SHP77 (cell line): ENCODE measurements around the gene NUDC.
A peak's percentile ranks its signal among the peaks of the same experiment; 100 is the strongest.
"Not testable (repeated sequence)": the region's sequence is repeated elsewhere in the genome, so short reads cannot be mapped to it uniquely, and the experiment has no call there.

Experiments
- DNase-seq, 2 experiments: peaks; one replicate each; lab custom pipeline; 2025; lab: John Stamatoyannopoulos, UW

Gene NUDC

DNA sequence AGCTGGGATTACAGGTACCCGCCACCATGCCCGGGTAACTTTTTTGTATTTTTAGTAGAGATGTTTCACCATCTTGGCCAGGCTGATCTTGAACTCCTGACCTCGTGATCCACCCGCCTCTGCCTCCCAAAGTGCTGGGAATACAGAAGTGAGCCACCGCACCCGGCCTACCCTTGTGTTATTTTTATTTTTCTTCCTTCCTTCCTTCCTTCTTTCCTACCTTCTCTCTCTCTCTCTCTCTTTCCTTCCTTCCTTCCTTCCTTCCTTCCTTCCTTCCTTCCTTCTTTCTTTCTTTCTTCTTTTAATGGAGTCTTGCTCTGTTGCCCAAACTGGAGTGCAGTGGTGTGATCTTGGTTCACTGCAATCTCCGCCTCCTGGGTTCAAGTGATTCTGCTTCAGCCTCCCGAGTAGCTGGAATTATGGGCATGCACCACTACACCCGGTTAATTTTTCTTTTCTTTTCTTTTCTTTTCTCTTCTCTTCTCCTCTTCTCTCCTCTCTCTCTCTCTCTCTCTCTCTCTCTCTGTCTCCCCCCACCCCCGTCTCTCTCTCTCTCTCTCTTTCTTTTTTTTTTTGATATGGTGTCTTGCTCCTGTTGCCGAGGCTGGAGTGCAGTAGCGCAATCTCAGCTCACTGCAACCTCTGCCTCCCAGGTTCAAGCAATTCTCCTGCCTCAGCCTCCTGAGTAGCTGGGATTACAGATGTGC lies 68.0 kb downstream of the NUDC start:
- not testable (repeated sequence) for DNase-seq

DNA sequence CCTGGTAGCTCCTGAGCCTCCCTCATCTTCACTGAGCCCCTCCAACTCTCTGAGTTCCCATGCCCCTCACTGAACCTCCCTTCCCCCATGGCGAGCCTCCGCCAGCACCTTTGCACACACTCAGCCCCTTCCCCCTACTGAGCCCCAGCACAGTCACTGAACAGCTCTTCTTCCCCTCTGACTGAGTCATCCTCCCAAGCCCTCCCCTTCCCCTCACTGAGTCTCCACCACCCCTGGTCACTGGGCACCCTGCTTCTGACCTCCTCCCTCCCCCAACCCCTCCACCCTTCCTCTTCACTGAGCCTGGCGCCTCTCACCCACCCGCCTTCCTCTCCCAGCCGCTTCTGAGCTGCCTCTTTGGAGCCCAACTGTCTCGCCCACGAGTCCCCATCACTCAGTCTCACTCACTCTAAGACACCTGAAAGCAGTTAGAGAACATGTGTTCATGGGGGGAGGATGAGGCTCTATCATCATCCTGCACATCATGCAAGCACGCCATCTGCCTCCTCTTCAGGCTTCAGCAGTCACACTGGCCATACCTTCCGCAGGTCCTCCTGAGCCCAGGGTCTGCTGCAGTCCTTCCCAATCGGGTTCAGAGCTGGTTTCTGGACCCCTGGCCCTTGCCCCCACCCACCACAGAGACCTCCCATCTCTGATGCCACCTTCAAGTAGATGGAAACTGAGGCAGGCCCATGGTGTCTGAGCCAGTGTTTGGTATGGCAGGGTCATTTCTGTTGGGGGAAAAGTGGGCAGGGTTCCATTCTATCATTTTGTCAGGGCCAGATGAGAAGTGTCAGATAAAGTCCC lies 70.0 kb downstream of the NUDC start:
- DNase-seq: no peak

DNA sequence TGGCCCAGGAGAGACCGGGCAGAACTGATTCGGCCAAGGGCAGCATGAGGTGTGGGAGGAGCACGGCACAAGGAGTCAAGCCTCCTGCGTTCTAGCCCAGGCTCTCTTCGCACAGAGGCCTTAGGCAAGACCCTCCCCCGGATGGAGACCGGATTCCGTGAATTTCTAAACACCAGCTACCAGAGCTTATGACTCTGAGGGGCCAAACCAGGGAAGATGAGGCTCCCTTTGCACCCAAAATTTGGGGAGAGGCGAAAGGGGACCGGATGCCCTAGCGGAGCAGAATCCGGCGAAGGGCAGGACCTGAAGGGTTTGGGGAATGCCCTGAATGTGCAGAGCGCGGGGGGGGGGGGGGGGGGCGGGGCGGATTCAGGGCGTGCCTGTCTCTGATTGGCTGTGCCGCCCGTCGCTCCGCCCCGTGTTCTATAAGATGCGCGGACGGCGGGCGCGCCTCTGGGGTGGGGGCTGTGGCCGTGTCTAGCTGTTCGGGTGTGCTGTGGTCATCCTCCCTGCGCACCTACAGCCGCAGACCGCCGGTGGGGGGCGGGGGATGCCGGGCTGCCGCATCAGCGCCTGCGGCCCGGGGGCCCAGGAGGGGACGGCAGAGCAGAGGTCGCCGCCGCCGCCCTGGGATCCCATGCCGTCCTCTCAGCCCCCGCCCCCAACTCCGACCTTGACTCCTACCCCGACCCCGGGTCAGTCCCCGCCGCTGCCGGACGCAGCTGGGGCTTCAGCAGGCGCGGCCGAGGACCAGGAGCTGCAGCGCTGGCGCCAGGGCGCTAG lies 71.9 kb downstream of the NUDC start, which contains the start of gene TRNP1:
TSS of gene TRNP1 (plus strand) at position 456 of the 783 bp plus-strand sequence. CDS start at position 551, 95 bp downstream.
- peak; percentile 51 to 61 for DNase-seq

DNA sequence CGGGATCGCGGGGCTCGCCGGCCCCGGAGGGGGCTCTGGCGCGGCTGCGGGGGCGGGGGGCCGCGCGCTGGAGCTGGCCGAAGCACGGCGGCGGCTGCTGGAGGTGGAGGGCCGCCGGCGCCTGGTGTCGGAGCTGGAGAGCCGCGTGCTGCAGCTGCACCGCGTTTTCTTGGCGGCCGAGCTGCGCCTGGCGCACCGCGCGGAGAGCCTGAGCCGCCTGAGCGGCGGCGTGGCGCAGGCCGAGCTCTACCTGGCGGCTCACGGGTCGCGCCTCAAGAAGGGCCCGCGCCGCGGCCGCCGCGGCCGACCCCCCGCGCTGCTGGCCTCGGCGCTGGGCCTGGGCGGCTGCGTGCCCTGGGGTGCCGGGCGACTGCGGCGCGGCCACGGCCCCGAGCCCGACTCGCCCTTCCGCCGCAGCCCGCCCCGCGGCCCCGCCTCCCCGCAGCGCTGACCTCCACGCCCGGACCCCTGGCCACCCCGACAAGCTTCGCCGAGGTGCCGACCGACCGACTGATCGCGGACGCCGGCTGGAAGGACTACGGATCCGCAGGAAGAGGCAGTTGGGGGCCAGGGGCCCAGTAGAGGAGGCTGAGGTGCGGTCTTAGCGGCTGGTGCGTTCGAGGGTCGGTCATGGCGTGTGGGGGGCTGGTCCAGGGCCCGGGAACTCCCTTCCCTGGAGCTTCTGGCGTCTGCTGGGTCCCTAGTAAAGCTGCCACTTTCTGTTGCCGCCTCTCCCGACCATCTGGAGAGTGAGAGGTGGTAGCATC lies 72.7 kb downstream of the NUDC start:
- DNase-seq: no peak

- DNase-seq: no peak
Observed at GRCh38 chr1:26994787-26995517, 73.4 kb downstream of the NUDC start.

DNA sequence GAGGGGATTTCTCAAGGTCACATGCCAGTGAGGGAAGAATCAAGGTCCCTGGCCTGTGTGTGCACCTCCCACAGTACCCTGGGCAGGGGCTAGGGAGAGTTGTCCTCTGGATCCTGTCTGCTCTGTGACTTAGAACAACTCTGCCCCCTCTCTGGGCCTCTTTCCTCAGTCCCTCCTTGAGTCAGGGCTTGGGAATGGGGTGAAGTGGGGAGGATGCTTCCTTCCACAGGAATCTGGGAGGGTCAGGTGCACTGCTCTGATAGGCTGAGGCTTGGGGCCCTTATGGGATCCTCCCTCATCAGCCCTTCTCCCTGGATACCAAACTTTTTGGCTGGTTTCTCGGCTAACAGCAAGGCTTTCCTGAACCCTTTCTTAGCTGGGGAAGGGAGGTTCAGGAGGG lies 74.5 kb downstream of the NUDC start:
- DNase-seq: no peak
